WTC11 (cell line): ENCODE measurements around the gene MYL10. TPM values are rescaled to one million over a fixed set of nuclear protein-coding genes. Genes with fewer than 3 reads are reported as not detected.

ENCODE experiments used
- ATAC-seq: fragments of 200-7000 bp; cut with Tn5 transposase; 2 replicates; pipeline ENCODE4 v1.10.0; 2021; ENCODE audit warnings: mild to moderate bottlenecking, moderate library complexity
- CTCF ChIA-PET: fragments of 300-600 bp; sonication (Branson Sonifier 250); formaldehyde crosslinking; loops from one replicate; lab custom pipeline; 2021; ENCODE audit warnings: antibody characterized with exemption; lab: Charles Lee
- POLR2A ChIA-PET: fragments of 350-600 bp; sonication (Branson Sonifier 250); formaldehyde crosslinking; loops from one replicate; lab custom pipeline; 2021; ENCODE audit warnings: antibody characterized with exemption; lab: Charles Lee
- DNase-seq: peaks from one replicate; pipeline ENCODE4 v3.0.0; 2021; ENCODE audit warnings: low spot score
- H3K27ac Mint-ChIP-seq: 2 replicates; pipeline ENCODE4 v1.8.0; 2021; ENCODE audit warnings: mixed read lengths
- H3K27me3 Mint-ChIP-seq: 2 replicates; pipeline ENCODE4 v1.8.0; 2021; ENCODE audit warnings: low read depth, mild to moderate bottlenecking, moderate library complexity, mixed read lengths
- H3K36me3 Mint-ChIP-seq: 2 replicates; pipeline ENCODE4 v1.8.0; 2021; ENCODE audit warnings: mixed read lengths
- H3K4me1 Mint-ChIP-seq: 2 replicates; pipeline ENCODE4 v1.8.0; 2022; ENCODE audit warnings: mixed read lengths
- H3K4me3 Mint-ChIP-seq: 2 replicates; pipeline ENCODE4 v1.8.0; 2021; ENCODE audit warnings: mild to moderate bottlenecking, moderate library complexity, mixed read lengths
- H3K9me3 Mint-ChIP-seq: 2 replicates; pipeline ENCODE4 v1.8.0; 2021; ENCODE audit warnings: mixed read lengths
- ATF1 ChIP-seq: sonication (generic); formaldehyde crosslinking; IDR thresholded peaks from 2 replicates; pipeline ENCODE4 v1.8.1; 2023; ENCODE audit warnings: mild to moderate bottlenecking, moderate library complexity, missing genetic modification reagents
- ATF3 ChIP-seq: sonication (generic); formaldehyde crosslinking; conservative IDR thresholded peaks from 2 replicates; pipeline ENCODE4 v1.8.1; 2022; ENCODE audit warnings: mild to moderate bottlenecking, missing genetic modification reagents
- CDX4 ChIP-seq: fragments of 250-450 bp; sonication (Bioruptor Pico); IDR thresholded peaks from 2 replicates; pipeline ENCODE4 v1.9.0; 2021; ENCODE audit warnings: moderate library complexity, mild to moderate bottlenecking, inconsistent platforms, borderline replicate concordance
- CREB1 ChIP-seq: sonication (generic); formaldehyde crosslinking; IDR thresholded peaks from 2 replicates; pipeline ENCODE4 v1.8.0; 2023; ENCODE audit warnings: mild to moderate bottlenecking, missing genetic modification reagents
- E2F4 ChIP-seq: sonication (generic); formaldehyde crosslinking; IDR thresholded peaks from 2 replicates; pipeline ENCODE4 v1.8.1; 2022; ENCODE audit warnings: low read depth, mild to moderate bottlenecking, moderate library complexity, missing genetic modification reagents, borderline replicate concordance
- E2F5 ChIP-seq: sonication (generic); formaldehyde crosslinking; IDR thresholded peaks from 2 replicates; pipeline ENCODE4 v1.8.1; 2022; ENCODE audit warnings: mild to moderate bottlenecking, moderate library complexity, missing genetic modification reagents
- ERG ChIP-seq: fragments of 250-450 bp; sonication (Bioruptor Pico); IDR thresholded peaks from 2 replicates; pipeline ENCODE4 v1.8.0; 2021; ENCODE audit warnings: mild to moderate bottlenecking
- FOXK1 ChIP-seq: sonication (generic); formaldehyde crosslinking; IDR thresholded peaks from 2 replicates; pipeline ENCODE4 v1.8.0; 2022; ENCODE audit warnings: mild to moderate bottlenecking, moderate library complexity, missing genetic modification reagents
- IRF1 ChIP-seq: sonication (generic); formaldehyde crosslinking; IDR thresholded peaks from 2 replicates; pipeline ENCODE4 v1.8.0; 2023; ENCODE audit warnings: missing genetic modification reagents
- IRF2 ChIP-seq: sonication (generic); formaldehyde crosslinking; IDR thresholded peaks from 2 replicates; pipeline ENCODE4 v1.8.0; 2022; ENCODE audit warnings: low read depth, missing genetic modification reagents, borderline replicate concordance
- MAX ChIP-seq: sonication (generic); formaldehyde crosslinking; IDR thresholded peaks from 2 replicates; pipeline ENCODE4 v1.8.0; 2022; ENCODE audit warnings: mild to moderate bottlenecking, missing genetic modification reagents
- MLX ChIP-seq: sonication (generic); formaldehyde crosslinking; IDR thresholded peaks from 2 replicates; pipeline ENCODE4 v1.8.1; 2023; ENCODE audit warnings: mild to moderate bottlenecking, missing genetic modification reagents, moderate library complexity
- MYBL2 ChIP-seq: sonication (generic); formaldehyde crosslinking; IDR thresholded peaks from 2 replicates; pipeline ENCODE4 v1.8.1; 2023; ENCODE audit warnings: mild to moderate bottlenecking, moderate library complexity, missing genetic modification reagents
- NR1H2 ChIP-seq: sonication (generic); formaldehyde crosslinking; IDR thresholded peaks from 2 replicates; pipeline ENCODE4 v1.9.0; 2021; ENCODE audit warnings: mild to moderate bottlenecking, moderate library complexity, missing genetic modification reagents
- NR3C1 ChIP-seq: sonication (generic); formaldehyde crosslinking; conservative IDR thresholded peaks from 2 replicates; pipeline ENCODE4 v1.8.1; 2023; ENCODE audit warnings: low read depth, mild to moderate bottlenecking, missing genetic modification reagents
- PREB ChIP-seq: sonication (generic); formaldehyde crosslinking; IDR thresholded peaks from 2 replicates; pipeline ENCODE4 v1.8.1; 2022; ENCODE audit warnings: mild to moderate bottlenecking, missing genetic modification reagents, moderate library complexity, borderline replicate concordance
- RORB ChIP-seq: fragments of 250-450 bp; sonication (Bioruptor Pico); IDR thresholded peaks from 2 replicates; pipeline ENCODE4 v1.9.0; 2021; ENCODE audit warnings: mild to moderate bottlenecking
- TCF7 ChIP-seq: sonication (generic); formaldehyde crosslinking; IDR thresholded peaks from 2 replicates; pipeline ENCODE4 v1.8.0; 2022; ENCODE audit warnings: mild to moderate bottlenecking, low read depth, missing genetic modification reagents, moderate library complexity
- ZNF138 ChIP-seq: sonication (generic); formaldehyde crosslinking; conservative IDR thresholded peaks from 2 replicates; pipeline ENCODE4 v1.8.1; 2022; ENCODE audit warnings: mild to moderate bottlenecking, moderate library complexity, missing genetic modification reagents
- ZNF396 ChIP-seq: fragments of 250-450 bp; sonication (Bioruptor Pico); IDR thresholded peaks from 2 replicates; pipeline ENCODE4 v1.8.0; 2021; ENCODE audit warnings: mild to moderate bottlenecking, moderate library complexity, borderline replicate concordance
- ZNF416 ChIP-seq: fragments of 250-450 bp; sonication (Bioruptor Pico); IDR thresholded peaks from 2 replicates; pipeline ENCODE4 v1.9.0; 2021; ENCODE audit warnings: mild to moderate bottlenecking, inconsistent platforms
- ZNF423 ChIP-seq: fragments of 250-450 bp; sonication (Bioruptor Pico); IDR thresholded peaks from 2 replicates; pipeline ENCODE4 v2.1.2; 2022; ENCODE audit warnings: mild to moderate bottlenecking, moderate library complexity
- ZNF671 ChIP-seq: fragments of 250-450 bp; sonication (Bioruptor Pico); IDR thresholded peaks from 2 replicates; pipeline ENCODE4 v1.8.0; 2021; ENCODE audit warnings: mild to moderate bottlenecking
- total RNA-seq: library from RNA; stranded (reverse); gene quantifications from 3 replicates; pipeline ENCODE4 v1.2.3, GENCODE V29; 2021

MYL10 gene
- total RNA-seq, 1 experiment from 2014 or later: not detected

- TF ChIP-seq CREB1 (CRISPR knock-in tag) (no peak), ATF1 (no peak), IRF2 (no peak), FOXK1 (no peak), E2F4 (no peak), CDX4 (CRISPR knock-in tag) (no peak), ZNF671 (CRISPR knock-in tag) (no peak), TCF7 (no peak)
Measured at GRCh38 chr7:101598986-101599771, 29.9 kb downstream of the MYL10 start (continued).

GRCh38 chr7:101598422-101598985, 30.6 kb downstream of the MYL10 start:
- TF ChIP-seq ZNF416 (CRISPR knock-in tag): no peak
- no peak for TF ChIP-seq NR1H2 (CRISPR knock-in tag)
- no peak for TF ChIP-seq NR3C1 (CRISPR knock-in tag)
- POLR2A ChIA-PET: no interaction called here
- no peak for ATAC-seq

GRCh38 chr7:101597941-101598340, 31.2 kb downstream of the MYL10 start:
- ChIA-PET POLR2A (no interaction called here), CTCF (interaction anchor here (1.1 to 3.4 kb wide), 4 partner anchors 11 to 84 kb away, joined by 3 to 17 read pairs (median 4); no protein-coding TSS in a partner anchor)
- H3K4me3 Mint-ChIP-seq: no peak overlapping the region
- no peaks in the 10 kb centered on the region for H3K36me3 Mint-ChIP-seq
- H3K27ac Mint-ChIP-seq: no peak overlapping the region
- H3K4me1 Mint-ChIP-seq: no peaks in the 10 kb centered on the region
- DNase-seq (no peak), ATAC-seq (no peak)
- no peaks in the 10 kb centered on the region for H3K9me3 Mint-ChIP-seq
- H3K27me3 Mint-ChIP-seq: peaks cover 2% of the 10 kb centered on the region; the same call in 1 of the 2 replicates
- TF ChIP-seq ZNF423 (CRISPR knock-in tag): no peak
- TF ChIP-seq E2F5 (CRISPR knock-in tag): no peak
- no peak for TF ChIP-seq MLX (CRISPR knock-in tag)
- no peak for TF ChIP-seq ZNF396 (CRISPR knock-in tag)
- TF ChIP-seq IRF2: no peak
- no peak for TF ChIP-seq MAX (CRISPR knock-in tag)
- no peak for TF ChIP-seq PREB (CRISPR knock-in tag)
- no peak for TF ChIP-seq TCF7
- TF ChIP-seq ZNF138: no peak
- TF ChIP-seq IRF1 (CRISPR knock-in tag): no peak
- TF ChIP-seq ATF3 (CRISPR knock-in tag): no peak
- no peak for TF ChIP-seq MYBL2 (CRISPR knock-in tag)
- TF ChIP-seq RORB (CRISPR knock-in tag): no peak
- no peak for TF ChIP-seq FOXK1
- no peak for TF ChIP-seq ERG (CRISPR knock-in tag)

More at GRCh38 chr7:101598422-101598985, 30.6 kb downstream of the MYL10 start:
- no peaks in the 10 kb centered on the region for H3K9me3 Mint-ChIP-seq
- no peak for DNase-seq
- CTCF ChIA-PET: interaction anchor here (0.5 to 3.4 kb wide), 5 partner anchors 10 to 694 kb away, joined by 3 to 17 read pairs (median 3); no protein-coding TSS in a partner anchor
- no peaks in the 10 kb centered on the region for H3K4me1 Mint-ChIP-seq
- no peak overlapping the region for H3K27ac Mint-ChIP-seq
- peaks cover 2% of the 10 kb centered on the region; the same call in 1 of the 2 replicates for H3K27me3 Mint-ChIP-seq
- no peaks in the 10 kb centered on the region for H3K36me3 Mint-ChIP-seq
- no peak overlapping the region for H3K4me3 Mint-ChIP-seq
